CD4-positive, alpha-beta T cell treated with Interferon alpha-2 for 1 hour (primary cell): ENCODE measurements around the gene MGLL.
"Not testable (repeated sequence)": the region's sequence is repeated elsewhere in the genome, so short reads cannot be mapped to it uniquely, and the experiment has no call there.

Experiments used
- DNase-seq, 2 donors: peaks; one replicate each; pipeline ENCODE4 v3.0.0-alpha.2; 2020 to 2022

MGLL gene

GRCh38 chr3:127718916-127719290, 103.4 kb downstream of the MGLL start:
- DNase-seq, result no peak

- no peak for DNase-seq
These were observed 103.9 kb downstream of the MGLL start for GRCh38 chr3:127718245-127718915.

GRCh38 chr3:127717357-127718244, 104.7 kb downstream of the MGLL start:
- no peak for DNase-seq

GRCh38 chr3:127716384-127716783, 105.9 kb downstream of the MGLL start:
- DNase-seq, result no peak

- DNase-seq, result no peak
These were observed 106.8 kb downstream of the MGLL start for GRCh38 chr3:127715532-127715931.

GRCh38 chr3:127714866-127715265, 107.4 kb downstream of the MGLL start:
- DNase-seq, result no peak

GRCh38 chr3:127714125-127714571, 108.2 kb downstream of the MGLL start:
- no peak for DNase-seq

- no peak for DNase-seq
These were observed 109.2 kb downstream of the MGLL start for GRCh38 chr3:127712881-127713771.

- no peak for DNase-seq
These were observed 109.9 kb downstream of the MGLL start for GRCh38 chr3:127712461-127712860.

- DNase-seq, result no peak
These were observed 110.4 kb downstream of the MGLL start for GRCh38 chr3:127711896-127712295.

- no peak for DNase-seq
These were observed 111.2 kb downstream of the MGLL start for GRCh38 chr3:127711021-127711695.

GRCh38 chr3:127710155-127710941, 112.0 kb downstream of the MGLL start:
- DNase-seq, result no peak

GRCh38 chr3:127709320-127710060, 112.8 kb downstream of the MGLL start:
- DNase-seq, result no peak

- no peak for DNase-seq
These were observed 113.5 kb downstream of the MGLL start for GRCh38 chr3:127708837-127709236.

- DNase-seq, result no peak
These were observed 114.4 kb downstream of the MGLL start for GRCh38 chr3:127707851-127708411.

GRCh38 chr3:127706785-127707351, 115.4 kb downstream of the MGLL start:
- DNase-seq, result no peak

GRCh38 chr3:127706312-127706711, 116.0 kb downstream of the MGLL start:
- DNase-seq, result no peak

- not testable (repeated sequence) for DNase-seq
These were observed 117.5 kb downstream of the MGLL start for GRCh38 chr3:127704840-127705239.

GRCh38 chr3:127702151-127702578, 120.2 kb downstream of the MGLL start:
- no peak for DNase-seq

GRCh38 chr3:127701280-127701911, 120.9 kb downstream of the MGLL start:
- DNase-seq, result no peak
